Suppressor macrophage treated with lipopolysaccharide for 1 hour (primary cell): ENCODE measurements around the gene SLC18B1.
"Not testable (repeated sequence)": the region's sequence is repeated elsewhere in the genome, so short reads cannot be mapped to it uniquely, and the experiment has no call there.

ENCODE experiments used
- DNase-seq, 3 donors: peaks; one replicate each; pipeline ENCODE4 v3.0.0-alpha.2; 2020 to 2022

Gene SLC18B1

DNA sequence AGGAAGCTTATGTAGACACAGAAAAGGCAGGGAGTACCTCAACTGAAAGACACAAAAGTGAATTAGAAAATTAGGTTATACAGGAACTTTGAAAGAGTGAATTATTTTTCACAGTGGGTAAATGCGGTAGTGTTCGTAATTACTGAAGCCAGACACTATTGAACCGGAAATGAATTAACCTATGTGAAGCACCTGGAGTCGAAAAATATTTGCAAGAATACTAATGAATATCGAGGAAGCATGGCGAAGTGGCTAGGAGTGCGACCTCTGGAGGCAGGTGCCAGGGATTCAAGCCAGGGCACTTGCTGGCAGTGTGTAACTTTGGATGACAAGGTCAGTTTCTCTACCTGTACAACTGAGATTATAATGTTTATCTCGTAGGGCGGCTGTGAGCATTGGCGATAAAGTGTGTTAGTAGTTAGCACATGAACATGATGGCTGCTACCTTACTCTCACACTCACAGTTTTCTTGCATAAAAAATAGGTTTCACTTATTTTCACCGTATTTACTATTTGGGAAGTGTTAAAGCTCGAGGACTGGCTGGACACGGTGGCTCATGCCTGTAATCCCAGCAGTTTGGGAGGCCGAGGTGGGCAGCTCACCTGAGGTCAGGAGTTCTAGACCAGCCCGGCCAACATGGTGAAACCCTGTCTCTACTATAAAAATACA, 567 bp upstream of the SLC18B1 start:
- peak; percentile 62 to 70 (median 65) for DNase-seq

DNA sequence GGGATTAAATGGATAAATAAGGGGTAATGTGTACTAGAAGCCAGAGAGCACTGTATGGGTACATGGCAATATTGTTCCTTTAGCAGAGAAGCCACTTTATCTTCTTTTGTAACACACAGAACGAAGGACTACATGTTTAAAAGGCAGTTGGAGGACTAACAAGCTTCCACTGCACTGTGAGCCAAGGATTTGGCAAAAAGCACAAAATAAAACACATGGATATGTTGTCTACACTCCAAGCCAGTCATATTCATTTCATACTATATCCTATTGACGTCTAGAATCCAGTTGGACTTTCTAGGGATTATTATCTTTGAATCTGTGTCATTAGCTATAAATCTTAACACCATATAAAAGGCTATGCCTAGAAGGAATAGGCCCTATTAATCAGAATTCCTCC, 3.0 kb downstream of the SLC18B1 start:
- no peak for DNase-seq

DNA sequence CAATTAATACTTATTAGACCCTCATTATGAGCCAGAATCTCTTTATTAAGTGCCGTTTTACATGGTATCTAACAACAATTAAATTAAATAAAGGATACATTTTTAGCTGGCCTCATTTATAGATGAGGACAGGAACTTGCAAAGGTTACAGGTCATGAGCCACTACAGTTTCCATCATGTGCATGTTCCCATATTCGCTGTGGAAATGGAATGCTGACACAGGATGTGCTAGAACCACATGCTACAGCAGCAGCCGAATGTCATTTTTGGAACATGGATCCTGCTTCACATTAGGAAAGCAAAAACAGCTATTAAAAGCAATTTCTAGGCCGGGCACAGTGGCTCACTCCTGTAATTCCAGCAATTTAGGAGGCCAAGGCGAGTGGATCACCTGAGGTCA, 5.9 kb downstream of the SLC18B1 start:
- DNase-seq: no peak

DNA sequence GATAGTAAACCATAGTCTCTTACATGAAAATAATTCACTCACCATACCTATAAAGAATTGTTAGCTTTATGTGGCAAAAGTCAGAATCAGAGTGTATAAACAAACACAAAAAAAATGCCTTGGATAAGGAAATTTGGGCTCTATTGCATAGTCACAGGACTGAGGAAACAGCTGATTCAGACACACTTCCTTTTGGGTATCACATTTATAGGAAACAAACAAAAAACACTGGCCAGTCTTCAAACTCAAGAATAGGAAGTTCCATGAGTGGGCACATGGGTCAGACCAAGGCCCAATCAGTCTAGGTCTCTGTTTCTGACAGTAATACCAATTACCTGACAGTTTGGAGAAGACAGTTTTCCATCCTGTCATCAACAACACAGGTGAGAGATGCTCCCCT, 8.0 kb downstream of the SLC18B1 start:
- DNase-seq: peak; percentile 50 to 73 (median 71)

DNA sequence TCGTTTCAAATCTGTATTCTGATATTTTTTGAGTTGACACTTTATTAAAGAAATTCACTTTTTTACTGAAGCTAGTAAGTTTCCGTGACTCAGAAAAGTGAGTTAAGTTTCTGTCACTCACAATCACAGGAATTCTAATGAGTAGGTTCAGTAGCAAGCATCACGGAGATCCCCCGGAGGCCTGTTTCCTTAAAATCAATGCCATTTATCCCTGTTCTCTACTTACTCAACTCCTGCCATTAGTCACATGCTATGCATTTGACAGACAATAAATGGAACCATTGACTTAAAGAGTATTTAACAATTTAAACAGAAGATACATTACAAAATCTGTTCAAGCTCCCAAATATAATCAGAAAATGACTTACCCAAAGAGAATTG, 9.1 kb downstream of the SLC18B1 start:
- peak; percentile 65 to 85 (median 68) for DNase-seq

DNA sequence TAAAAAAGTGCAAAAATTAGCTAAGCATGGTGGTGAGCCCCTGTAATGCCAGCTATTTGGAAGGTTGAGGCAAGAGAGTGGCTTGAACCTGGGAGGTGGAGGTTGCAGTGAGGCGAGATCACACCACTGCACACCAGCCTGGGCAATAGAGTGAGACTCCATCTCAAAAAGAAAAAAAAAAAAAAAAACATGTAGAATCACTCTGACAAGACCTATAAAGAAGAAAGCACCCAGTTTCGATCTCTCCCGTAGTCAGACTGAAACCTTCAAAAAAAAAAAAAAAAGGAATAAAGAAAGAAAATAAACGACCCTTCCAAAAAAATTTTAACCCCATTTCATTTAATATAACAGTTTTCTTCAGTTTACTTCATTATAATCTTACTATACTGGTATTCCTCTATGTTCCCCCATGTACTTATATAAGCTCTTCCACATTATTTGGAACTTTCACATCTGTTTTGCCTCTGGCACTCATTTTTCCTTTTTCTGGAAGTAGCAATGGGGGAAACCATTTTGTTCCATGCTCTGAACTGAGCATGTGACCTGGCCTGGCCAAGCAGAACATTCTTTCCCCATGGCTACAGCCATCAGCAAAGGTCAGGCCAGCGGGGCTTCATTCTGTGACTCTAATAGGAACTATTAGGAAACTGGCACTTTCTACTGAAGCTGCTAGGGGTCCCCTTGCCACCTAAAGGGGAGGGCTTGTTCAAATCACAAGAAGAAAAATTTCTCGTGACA, 9.6 kb downstream of the SLC18B1 start:
- no peak for DNase-seq

DNA sequence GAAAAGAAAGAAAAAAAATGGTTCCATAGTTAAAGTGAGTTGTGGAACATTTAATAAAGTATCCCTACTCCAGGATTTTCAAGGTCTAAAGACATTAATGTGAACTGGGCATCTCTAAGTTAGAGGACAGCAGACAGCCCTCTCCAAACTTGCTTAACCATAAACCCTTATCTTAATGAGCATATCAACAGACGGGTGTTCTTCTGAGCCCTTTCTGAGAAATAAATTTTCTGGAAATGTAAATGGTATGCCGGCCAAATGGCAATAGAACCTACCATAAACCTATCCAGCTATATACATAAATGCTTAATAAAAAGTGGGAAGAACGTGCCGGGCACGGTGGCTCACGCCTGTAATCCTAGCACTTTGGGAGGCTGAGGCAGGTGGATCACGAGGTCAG, 12.5 kb downstream of the SLC18B1 start:
- no peak for DNase-seq

DNA sequence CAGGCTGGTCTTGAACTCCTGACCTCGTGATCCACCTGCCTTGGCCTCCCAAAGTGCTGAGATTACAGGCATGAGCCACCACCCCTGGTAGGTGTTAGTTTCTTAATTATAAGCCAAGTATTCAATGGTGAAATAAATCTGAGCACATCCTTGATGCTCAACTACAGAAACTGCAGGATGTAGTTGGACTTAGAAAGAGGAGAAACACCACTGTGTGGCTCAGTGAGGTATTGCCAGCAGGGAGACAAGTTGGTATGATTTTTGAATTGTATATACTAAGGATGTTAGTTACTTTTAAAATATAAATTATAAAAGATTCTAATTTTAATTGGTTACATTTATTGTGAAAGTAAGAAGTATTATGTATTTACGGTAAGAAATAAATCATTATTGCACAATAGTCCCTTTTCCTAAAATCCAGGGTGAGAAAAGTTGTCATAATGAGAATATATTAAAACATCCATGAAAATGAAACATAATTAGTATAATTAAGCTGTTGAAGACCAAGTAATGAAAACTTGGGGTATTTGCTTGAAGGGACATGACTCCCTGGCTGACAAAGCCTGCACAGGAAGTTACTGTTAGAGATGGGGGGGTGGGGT, 17.6 kb downstream of the SLC18B1 start:
- DNase-seq: peak in 2 of 3 donors; percentile 18 to 23

DNA sequence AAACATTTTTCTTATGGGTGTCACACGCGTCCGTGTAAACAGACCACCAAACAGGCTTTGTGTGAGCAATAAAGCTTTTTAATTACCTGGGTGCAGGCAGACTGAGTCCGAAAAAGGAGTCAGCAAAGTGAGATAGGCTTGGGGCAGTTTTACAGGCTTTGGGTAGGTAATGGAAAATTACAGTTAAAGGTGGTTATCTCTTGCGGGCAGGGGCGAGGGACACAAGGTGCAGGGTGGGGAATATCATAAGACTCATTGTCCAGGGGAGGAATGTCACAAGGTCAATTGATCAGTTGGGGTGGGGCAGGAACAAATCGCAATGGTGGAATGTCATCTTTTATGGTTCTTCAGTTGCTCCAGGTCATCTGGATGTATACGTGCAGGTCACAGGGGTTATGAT, 20.6 kb downstream of the SLC18B1 start:
- not testable (repeated sequence) for DNase-seq

DNA sequence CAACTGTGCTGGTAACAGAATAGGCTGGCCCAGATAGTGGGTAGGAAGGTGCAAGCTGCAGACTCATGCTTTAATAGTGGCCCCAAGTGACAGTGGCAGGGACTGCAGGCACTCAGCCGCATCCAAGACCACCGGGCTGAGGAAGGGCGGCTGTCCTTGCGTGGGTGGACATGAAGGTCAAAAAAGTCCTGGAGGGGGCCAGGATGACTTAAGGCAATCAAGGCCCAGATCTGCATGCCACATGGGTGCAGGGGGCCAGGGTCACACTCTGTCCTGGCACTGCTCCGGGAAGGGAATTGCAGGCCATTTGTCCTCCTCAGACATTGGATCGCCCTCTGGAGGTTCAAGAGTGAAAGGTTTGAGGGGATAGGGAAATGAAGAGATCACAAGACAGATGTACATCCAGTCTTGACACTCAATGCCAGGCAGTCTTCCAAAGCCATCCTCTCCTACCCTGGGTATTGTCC, 30.4 kb downstream of the SLC18B1 start:
- peak; percentile 73 to 85 (median 80) for DNase-seq

DNA sequence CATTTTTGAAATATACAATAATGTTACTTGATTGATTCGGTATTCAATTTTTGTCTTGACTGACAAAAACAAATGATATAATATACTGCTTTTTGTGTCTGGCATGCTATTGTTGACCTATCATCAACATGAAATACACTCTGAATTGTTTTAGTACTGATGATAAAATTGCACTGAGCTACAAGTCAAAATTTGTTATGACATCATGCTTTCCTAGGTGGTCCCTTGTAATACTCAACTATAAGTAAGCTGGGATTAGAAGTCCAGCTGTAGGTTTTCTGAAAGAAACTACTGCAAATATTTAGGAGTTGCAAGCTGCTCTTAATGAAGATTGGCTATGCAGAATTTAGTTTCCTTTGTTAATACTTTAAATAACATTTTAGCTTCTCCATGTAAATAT, 32.9 kb downstream of the SLC18B1 start:
- DNase-seq: no peak

DNA sequence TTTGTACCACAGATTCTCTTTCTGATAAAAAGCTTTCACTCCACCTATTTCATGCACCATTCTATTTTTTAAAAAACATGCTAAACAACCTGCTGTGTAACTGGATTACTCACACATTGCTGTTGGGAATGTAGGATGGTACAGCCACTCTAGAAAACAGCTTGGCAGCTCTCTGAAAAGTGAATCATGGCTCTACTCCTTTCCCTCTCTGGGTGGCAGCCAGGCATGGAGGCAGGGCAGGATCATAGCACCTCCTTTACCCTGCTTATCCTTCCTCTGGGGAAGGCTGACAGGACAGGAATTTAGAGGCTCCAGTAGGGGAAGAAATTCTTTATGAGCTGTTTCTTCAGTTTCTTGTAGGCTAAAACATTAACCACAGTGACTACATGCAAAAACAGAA, 34.1 kb downstream of the SLC18B1 start:
- DNase-seq: peak in 1 of 3 donors; percentile 43

DNA sequence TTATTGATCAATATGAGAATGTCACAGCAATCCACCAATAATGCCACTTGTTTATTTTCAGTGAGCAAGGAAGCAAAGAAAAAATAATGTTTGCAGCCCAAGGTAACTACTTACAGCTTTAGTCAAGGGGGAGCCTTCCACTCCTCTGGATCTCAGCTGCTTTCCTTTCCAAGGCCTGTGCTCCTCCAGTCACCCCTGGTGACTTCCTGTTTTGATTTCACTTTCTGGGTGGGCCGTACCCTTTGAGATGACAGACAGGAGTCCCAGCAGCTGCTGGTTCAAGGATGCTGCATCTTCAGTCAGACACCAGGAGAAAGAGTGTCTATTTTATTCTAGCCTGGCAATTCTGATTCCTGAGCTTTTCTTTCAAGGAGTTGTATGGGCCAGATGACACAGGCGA, 35.2 kb downstream of the SLC18B1 start:
- peak; percentile 73 to 77 (median 74) for DNase-seq

DNA sequence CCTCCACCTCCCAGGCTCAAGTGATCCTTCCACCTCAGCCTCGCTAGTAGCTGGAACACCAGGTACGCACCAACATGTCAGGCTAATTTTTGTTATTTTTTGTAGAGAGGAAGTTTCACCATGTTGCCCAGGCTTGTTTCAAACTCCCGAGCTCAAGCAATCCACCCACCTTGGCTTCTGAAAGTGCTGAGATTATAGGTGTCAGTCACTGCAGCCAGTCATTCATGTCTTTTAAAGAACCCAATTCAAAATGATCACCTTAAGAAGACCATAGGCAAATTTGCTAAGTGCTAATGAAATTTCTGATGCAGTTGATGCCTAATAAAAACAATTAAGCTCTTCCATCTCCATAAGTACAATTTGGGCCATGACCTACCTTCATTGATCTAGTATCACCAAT, 38.2 kb downstream of the SLC18B1 start:
- DNase-seq: no peak

DNA sequence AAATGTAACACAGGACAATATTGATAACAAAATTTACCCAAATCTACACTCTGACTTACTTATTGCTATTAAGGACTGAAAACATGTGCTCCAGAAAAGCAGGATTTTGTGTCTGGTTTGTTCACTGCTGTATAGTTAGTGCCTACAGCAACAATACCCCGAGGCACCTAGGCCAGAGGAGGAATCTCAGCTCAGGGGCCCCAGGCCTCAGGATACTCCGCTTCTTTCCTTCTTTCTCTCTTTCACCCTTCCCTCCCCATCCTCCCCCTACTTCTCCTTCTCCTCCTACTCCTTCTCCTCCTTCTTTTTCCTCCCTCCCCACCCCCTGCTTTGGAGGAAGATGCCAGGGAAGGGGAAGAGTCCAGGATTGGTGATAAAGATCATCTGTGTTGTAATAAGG, 39.7 kb downstream of the SLC18B1 start:
- DNase-seq: no peak

DNA sequence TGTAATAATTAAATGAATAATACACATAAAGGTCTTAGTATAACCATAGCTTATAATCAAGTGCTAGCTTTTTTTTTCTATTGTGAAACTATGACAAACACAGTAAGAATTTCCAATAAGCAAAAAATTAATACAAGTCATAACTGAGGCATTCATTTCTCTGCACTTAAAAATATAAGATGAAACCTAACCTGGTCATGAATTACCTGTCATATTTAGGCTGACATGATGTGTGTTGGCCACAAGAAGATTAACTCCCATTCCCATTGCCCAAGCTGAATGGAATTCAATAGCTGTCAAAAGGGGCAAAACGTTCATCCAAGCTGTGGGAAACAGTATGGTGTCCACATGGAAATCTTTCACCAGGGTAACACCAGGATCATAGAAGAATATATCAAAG, 46.2 kb downstream of the SLC18B1 start:
- no peak for DNase-seq

DNA sequence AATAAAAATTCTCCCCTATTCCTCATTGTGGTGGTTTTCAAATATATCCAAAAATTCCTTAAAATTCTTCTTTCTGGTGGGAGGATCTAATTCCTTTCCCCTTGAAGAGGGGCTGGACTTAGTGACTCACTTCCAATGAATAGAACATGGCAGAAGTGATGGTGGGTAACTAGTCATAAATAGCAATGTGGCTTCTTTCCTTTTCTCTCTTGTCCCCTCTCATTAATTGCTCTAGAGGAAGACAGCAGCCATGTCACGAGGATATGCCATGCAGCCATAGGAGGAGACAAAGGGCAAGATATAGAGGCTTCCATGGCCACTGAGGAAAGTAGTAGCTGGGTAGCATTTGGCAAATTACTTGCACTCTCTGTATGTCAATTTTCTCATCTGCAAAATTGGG, 46.6 kb downstream of the SLC18B1 start:
- no peak for DNase-seq

DNA sequence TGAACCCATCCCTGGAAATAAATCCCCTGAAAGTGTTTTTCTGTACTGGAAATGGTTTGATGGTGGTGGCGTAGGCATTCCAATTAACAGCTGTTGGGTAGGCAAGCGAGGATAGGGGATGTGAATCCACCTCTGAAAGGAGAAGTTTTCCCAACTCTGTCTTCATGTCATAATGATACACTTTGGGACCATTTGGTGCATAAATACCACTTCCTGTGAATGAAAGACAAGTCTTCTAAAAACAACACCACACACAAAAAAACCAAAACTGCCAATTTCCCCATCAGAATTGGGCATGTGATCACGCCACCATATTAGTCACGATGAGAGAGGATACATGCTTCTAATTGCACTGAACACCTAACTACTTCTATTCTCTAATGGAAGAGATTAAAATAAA, 47.1 kb downstream of the SLC18B1 start:
- peak; percentile 55 to 73 (median 70) for DNase-seq

DNA sequence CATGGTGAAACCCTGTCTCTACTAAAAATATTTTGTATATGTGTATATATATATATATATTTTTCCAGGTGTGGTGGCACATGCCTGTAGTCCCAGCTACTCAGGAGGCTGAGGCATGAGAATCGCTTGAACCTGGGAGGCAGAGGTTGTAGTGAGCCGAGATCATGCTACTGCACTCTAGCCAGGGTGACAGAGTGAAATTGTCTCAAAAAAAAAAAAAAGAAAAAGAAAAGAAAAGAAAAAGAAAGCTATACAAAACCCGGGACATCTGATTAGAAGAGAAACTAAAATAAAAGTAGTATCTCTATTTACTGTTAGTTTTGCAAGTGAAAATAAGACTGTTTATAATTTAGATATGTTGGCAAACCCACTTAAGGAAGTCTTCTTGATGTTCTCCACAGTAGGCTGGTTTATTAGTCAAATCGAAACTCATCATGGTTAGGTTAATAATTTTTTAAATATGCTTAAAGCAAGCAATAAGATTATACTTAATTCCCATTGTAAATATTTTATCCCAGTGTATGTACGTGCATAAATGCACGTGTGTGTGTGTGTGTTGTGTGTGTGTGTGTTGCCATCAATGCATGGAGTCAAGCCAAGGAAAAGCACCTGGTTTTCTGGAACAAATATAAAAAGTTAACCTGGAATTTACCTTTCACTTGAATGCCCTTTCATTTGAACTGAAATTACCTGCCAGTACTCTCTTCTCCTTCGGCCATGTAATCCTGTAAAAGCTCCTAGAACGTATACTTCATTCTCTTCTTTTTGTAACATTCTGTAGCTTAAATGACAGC, 47.8 kb downstream of the SLC18B1 start:
- DNase-seq: no peak

DNA sequence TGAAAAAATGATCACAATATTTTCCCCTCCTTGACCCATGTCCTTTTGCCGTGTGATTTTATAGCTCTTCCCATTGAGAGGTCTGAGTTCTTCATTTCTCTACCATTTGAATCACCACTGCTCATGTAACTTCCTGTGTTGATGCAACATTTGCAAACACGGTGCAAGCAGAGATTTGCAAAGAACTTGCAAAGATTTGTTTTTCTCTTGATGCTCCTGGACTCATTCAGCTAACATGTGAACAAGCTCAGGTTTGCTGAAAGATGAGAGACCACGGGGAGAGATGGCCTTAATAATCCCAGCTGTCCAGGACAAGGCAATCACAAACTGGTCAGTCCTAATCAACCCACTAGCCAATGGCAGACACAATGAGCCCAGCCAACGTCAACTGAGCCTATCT, 49.3 kb downstream of the SLC18B1 start:
- DNase-seq: peak; percentile 60 to 88 (median 82)

DNA sequence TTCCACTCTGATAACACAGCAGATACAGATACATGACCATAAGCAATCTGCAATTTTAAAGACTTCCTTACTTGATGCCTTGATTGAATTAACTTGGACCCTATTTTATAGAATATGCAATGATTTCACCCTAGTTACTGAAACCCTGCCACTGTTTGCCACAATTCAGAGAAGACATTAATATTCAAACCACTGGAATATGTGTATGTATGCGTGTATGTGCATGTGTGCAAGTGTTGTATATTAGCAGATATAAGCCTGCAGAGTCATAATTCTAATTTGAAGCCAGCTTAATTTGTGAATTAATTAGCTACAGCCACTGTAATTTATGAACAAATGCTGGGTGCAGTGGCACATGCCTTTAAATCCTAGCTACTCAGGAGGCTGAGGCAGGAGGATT, 50.0 kb downstream of the SLC18B1 start:
- no peak for DNase-seq

DNA sequence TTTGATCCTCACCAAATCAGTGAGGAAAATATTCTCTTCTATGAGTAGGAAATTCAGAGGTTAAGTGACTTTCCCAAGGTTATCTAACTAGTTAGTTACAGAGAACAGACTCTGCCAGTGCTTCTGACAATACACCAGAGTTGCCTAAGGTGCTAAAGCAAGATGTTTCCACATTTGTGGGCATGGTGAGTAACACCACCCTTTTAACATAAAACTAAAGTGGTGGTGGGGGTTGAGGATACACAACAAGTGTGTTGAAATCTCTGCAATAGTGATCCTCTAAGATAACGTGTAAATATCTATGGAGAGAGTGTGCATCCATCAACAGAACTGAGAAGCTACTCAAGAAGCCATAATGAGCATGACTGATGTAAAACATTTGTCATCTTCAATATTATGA, 52.4 kb downstream of the SLC18B1 start:
- DNase-seq: peak; percentile 48 to 68 (median 63)

DNA sequence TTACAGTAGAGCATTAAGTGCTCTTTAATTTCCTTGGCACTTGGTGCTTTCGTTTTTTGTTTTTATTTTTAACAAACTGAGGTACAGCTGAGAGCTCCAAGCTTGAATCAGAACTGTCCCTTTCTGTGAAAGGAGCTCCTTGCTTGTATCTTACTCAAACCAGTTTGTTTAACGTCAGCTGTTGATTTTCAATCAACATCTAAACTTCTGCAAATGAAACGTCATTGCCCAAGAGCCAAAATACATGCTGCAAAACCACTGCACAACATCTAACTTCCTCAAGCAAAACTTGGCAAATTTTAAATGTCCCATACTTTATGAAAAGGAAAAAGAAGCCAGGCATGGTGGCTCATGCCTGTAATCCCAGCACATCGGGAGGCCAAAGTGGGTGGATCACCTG, 55.9 kb downstream of the SLC18B1 start:
- DNase-seq: peak; percentile 60 to 82 (median 79)
